ENCODE measurements around the gene USP22.

USP22 gene

GRCh38 chr17:21019976-21020586 lies 22.7 kb downstream of the USP22 start:
- peak; percentile 24 for DNase-seq (ENCODE audit: low spot score)

- no peak for DNase-seq (ENCODE audit: low spot score)
These were observed 23.9 kb downstream of the USP22 start for GRCh38 chr17:21018894-21019293.

GRCh38 chr17:21017861-21018260 lies 24.9 kb downstream of the USP22 start:
- DNase-seq (ENCODE audit: low spot score), result no peak

- DNase-seq (ENCODE audit: low spot score), result no peak
These were observed 25.6 kb downstream of the USP22 start for GRCh38 chr17:21017256-21017655.

GRCh38 chr17:21016826-21017225 lies 26.0 kb downstream of the USP22 start:
- DNase-seq (ENCODE audit: low spot score), result no peak

- no peak for DNase-seq (ENCODE audit: low spot score)
These were observed 27.2 kb downstream of the USP22 start for GRCh38 chr17:21015564-21015963.

GRCh38 chr17:21014498-21014897 lies 28.3 kb downstream of the USP22 start:
- no peak for DNase-seq (ENCODE audit: low spot score)

- DNase-seq (ENCODE audit: low spot score), result no peak
These were observed 28.8 kb downstream of the USP22 start for GRCh38 chr17:21013983-21014382.

GRCh38 chr17:21012736-21013135 lies 30.1 kb downstream of the USP22 start:
- DNase-seq (ENCODE audit: low spot score), result no peak

- no peak for DNase-seq (ENCODE audit: low spot score)
These were observed 31.9 kb downstream of the USP22 start for GRCh38 chr17:21010705-21011596.

GRCh38 chr17:21008992-21009671 lies 33.7 kb downstream of the USP22 start:
- no peak for DNase-seq (ENCODE audit: low spot score)

GRCh38 chr17:21008160-21008915 lies 34.5 kb downstream of the USP22 start:
- no peak for DNase-seq (ENCODE audit: low spot score)

- no peak for DNase-seq (ENCODE audit: low spot score)
These were observed 35.2 kb downstream of the USP22 start for GRCh38 chr17:21007646-21008045.

- no peak for DNase-seq (ENCODE audit: low spot score)
These were observed 37.0 kb downstream of the USP22 start for GRCh38 chr17:21005803-21006202.

- no peak for DNase-seq (ENCODE audit: low spot score)
These were observed 37.4 kb downstream of the USP22 start for GRCh38 chr17:21005367-21005766.

GRCh38 chr17:21004016-21004930 lies 38.5 kb downstream of the USP22 start:
- no peak for DNase-seq (ENCODE audit: low spot score)

- no peak for DNase-seq (ENCODE audit: low spot score)
These were observed 39.7 kb downstream of the USP22 start for GRCh38 chr17:21003007-21003621.

GRCh38 chr17:21002309-21003006 lies 40.4 kb downstream of the USP22 start:
- no peak for DNase-seq (ENCODE audit: low spot score)

GRCh38 chr17:21001813-21002221 lies 41.0 kb downstream of the USP22 start:
- no peak for DNase-seq (ENCODE audit: low spot score)
